ENCODE results near the gene RPL18. TPM values are rescaled to one million over a fixed set of nuclear protein-coding genes. Genes with fewer than 3 reads are reported as not detected.
A peak's percentile ranks its signal among the peaks of the same experiment; 100 is the strongest.

Gene RPL18
- total and polyA plus RNA-seq, 2 experiments from 2014 or later, result 1,898 to 2,011 TPM

DNA sequence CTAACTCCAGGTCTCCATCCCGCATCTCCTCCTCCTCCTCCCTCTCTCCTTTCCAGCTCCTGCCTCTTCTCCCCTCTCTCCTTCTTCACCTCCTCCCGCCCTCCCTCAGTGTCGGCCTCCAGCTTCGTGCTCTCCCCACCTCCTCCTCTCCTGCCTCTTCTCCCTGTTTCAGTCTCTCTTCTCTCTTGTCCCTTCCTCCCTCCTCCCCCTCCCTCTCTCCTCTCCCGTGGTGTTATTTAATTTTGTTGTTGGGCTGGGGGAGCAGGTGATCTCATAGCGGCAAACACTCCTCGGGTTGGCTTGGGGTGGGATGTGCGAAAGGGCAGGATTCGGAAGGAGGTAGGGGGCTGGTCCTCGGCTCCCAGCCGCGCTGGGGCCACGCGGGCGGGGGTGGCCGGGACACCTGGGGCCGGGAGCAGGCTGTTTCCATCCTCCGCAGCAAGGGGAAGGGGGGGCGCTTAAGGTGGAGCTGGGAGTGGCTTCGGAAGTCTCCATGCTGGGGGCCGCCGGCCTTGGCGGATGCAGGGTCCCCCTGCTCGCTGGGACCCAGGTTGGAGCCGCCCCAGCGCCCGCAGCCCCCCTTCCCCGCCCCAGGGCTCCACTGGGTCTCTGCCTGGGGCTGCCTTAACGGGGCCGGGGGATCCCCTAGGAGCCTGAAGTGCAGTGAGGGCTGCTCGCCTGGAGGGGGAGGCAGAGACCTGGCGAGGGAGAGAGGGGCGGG lies 27.2 kb upstream of the RPL18 start, which contains the start of gene CA11 (continued):
- TF ChIP-seq, protein P1, sequence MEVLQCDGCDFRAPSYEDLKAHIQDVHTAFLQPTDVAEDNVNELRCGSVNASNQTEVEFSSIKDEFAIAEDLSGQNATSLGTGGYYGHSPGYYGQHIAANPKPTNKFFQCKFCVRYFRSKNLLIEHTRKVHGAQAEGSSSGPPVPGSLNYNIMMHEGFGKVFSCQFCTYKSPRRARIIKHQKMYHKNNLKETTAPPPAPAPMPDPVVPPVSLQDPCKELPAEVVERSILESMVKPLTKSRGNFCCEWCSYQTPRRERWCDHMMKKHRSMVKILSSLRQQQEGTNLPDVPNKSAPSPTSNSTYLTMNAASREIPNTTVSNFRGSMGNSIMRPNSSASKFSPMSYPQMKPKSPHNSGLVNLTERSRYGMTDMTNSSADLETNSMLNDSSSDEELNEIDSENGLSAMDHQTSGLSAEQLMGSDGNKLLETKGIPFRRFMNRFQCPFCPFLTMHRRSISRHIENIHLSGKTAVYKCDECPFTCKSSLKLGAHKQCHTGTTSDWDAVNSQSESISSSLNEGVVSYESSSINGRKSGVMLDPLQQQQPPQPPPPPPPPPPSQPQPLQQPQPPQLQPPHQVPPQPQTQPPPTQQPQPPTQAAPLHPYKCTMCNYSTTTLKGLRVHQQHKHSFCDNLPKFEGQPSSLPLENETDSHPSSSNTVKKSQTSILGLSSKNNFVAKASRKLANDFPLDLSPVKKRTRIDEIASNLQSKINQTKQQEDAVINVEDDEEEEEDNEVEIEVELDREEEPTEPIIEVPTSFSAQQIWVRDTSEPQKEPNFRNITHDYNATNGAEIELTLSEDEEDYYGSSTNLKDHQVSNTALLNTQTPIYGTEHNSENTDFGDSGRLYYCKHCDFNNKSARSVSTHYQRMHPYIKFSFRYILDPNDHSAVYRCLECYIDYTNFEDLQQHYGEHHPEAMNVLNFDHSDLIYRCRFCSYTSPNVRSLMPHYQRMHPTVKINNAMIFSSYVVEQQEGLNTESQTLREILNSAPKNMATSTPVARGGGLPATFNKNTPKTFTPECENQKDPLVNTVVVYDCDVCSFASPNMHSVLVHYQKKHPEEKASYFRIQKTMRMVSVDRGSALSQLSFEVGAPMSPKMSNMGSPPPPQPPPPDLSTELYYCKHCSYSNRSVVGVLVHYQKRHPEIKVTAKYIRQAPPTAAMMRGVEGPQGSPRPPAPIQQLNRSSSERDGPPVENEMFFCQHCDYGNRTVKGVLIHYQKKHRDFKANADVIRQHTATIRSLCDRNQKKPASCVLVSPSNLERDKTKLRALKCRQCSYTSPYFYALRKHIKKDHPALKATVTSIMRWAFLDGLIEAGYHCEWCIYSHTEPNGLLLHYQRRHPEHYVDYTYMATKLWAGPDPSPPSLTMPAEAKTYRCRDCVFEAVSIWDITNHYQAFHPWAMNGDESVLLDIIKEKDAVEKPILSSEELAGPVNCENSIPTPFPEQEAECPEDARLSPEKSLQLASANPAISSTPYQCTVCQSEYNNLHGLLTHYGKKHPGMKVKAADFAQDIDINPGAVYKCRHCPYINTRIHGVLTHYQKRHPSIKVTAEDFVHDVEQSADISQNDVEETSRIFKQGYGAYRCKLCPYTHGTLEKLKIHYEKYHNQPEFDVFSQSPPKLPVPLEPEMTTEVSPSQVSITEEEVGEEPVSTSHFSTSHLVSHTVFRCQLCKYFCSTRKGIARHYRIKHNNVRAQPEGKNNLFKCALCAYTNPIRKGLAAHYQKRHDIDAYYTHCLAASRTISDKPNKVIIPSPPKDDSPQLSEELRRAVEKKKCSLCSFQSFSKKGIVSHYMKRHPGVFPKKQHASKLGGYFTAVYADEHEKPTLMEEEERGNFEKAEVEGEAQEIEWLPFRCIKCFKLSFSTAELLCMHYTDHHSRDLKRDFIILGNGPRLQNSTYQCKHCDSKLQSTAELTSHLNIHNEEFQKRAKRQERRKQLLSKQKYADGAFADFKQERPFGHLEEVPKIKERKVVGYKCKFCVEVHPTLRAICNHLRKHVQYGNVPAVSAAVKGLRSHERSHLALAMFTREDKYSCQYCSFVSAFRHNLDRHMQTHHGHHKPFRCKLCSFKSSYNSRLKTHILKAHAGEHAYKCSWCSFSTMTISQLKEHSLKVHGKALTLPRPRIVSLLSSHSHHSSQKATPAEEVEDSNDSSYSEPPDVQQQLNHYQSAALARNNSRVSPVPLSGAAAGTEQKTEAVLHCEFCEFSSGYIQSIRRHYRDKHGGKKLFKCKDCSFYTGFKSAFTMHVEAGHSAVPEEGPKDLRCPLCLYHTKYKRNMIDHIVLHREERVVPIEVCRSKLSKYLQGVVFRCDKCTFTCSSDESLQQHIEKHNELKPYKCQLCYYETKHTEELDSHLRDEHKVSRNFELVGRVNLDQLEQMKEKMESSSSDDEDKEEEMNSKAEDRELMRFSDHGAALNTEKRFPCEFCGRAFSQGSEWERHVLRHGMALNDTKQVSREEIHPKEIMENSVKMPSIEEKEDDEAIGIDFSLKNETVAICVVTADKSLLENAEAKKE (CRISPR knock-in tag; IDR thresholded peaks at IDR 0.05), result 0 out of 2 replicates have a peak, but pooled peaks have one; percentile 45
- no peak for TF ChIP-seq EZH2 (IDR thresholded peaks at IDR 0.05; ENCODE audit: low read depth, unreplicated experiment)

GRCh38 chr19:48645620-48646000 lies 26.6 kb upstream of the RPL18 start:
- DNase-seq (ENCODE audit: low spot score) (peak; percentile 68), ATAC-seq (peak; percentile 12)
- no peaks in the 10 kb centered on the region for H3K9me3 Mint-ChIP-seq
- Histone ChIP-seq H3K4me2 (peak overlapping the region; percentile 99), H3K4me1 (ENCODE audit: insufficient read depth) (peaks cover 5% of the 10 kb centered on the region; the same call in 1 of the 2 replicates), H3K79me2 (replicated peaks; ENCODE audit: insufficient read depth) (no peaks in the 10 kb centered on the region), H3K9me2 (ENCODE audit: insufficient read depth) (no peaks in the 10 kb centered on the region), H3K27me3 (ENCODE audit: insufficient read depth) (0 out of 2 replicates have a peak, but pooled peaks cover 7% of the 10 kb centered on the region), H3K36me3 (ENCODE audit: insufficient read depth) (no peaks in the 10 kb centered on the region), H3F3A (replicated peaks; ENCODE audit: low read depth) (0 out of 2 replicates have a peak, but pooled peaks cover 13% of the 10 kb centered on the region), H2AFZ (peak overlapping the region; percentile 92), H3K4me3 (peak overlapping the region; percentile 75), H3K27ac (ENCODE audit: low read depth) (peak overlapping the region; percentile 91), H4K20me1 (replicated peaks; ENCODE audit: insufficient read depth) (no peaks in the 10 kb centered on the region)
- H3K36me3 Mint-ChIP-seq (ENCODE audit: low read depth), result peaks cover 19% of the 10 kb centered on the region
- H3K27ac Mint-ChIP-seq, result peak overlapping the region; percentile 90
- H3K4me3 Mint-ChIP-seq, result peak overlapping the region; percentile 91
- peaks cover 16% of the 10 kb centered on the region for H3K27me3 Mint-ChIP-seq (ENCODE audit: insufficient read depth, low read depth, poor library complexity)
- peaks cover 10% of the 10 kb centered on the region for H3K4me1 Mint-ChIP-seq
- TF ChIP-seq ETS1 (IDR thresholded peaks at IDR 0.05) (no peak), ZNF114 (CRISPR knock-in tag; IDR thresholded peaks at IDR 0.05) (no peak), STAT1 (IDR thresholded peaks at IDR 0.05; ENCODE audit: unreplicated experiment) (no peak), POLR2AphosphoS5 (IDR thresholded peaks at IDR 0.05; ENCODE audit: low read depth) (no peak)
